NCI-H1436 (cell line): ENCODE results near the gene ITCH.
"Not testable (repeated sequence)": the region's sequence is repeated elsewhere in the genome, so short reads cannot be mapped to it uniquely, and the experiment has no call there.

Source experiments
- DNase-seq: peaks from one replicate; lab custom pipeline; 2025; lab: John Stamatoyannopoulos, UW

ITCH gene

DNA sequence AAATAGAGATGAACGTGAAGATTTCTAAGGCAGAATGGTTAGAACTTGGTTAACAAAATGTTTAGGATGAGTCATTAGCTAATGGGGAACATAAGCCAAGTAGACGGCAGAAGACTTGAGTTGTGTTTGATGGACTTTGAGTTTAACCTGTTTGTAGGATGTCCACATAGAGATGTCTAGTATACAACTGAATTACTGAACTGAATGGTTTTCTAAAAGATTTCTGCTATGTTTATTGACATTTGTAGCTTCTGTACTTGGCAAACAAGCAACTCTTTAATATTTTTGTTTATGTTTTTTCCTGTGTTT, 98.7 kb downstream of the ITCH start:
- no peak for DNase-seq

DNA sequence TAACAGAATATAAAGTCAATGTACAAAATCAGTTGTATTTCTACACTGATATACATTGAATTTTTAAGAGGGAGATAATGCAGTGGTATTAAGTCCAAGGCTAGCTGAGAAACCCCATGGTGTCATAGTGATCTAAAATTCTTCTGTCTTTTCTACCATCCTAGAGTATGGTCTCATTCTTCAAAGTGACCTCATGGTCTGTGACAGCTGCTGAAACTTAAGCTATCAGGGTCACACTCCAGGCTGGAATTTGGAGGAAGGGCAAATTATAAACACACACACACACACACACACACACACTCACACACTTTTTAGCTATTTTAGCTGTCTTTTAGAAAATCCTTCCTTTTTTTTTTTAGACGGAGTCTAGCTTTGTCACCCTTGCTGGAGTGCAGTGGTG, 105.9 kb downstream of the ITCH start:
- DNase-seq, result no peak

DNA sequence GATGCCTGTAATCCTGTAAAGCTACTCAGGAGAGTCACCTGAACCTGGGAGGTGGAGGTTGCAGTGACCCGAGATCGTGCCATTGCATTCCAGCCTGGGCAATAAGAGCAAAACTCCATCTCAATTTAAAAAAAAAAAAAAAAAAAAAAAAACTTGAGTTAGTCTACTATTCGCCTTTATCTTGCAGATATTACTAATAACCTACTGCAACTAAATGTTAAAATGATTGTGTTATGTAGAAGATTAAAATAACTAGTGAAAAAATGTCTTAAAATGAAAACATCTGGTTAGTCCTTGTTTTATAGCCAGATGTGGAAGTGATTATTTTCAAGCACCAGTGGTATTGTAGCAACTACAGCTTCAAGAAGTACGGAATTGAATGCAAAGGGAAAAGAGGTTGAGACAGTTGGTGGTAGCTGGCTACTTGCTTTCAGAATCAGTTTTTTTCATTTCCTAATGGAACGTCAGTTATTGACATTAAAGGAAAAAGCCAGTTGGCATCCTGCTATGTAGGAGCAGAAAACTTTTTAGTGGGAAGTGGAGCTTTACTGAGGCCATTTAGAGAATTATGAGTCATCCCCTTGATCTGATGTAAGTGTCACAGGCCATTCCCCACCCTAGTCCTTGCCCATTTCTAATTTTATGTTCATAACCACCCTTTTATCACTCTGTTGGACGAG, 109.3 kb downstream of the ITCH start:
- no peak for DNase-seq

DNA sequence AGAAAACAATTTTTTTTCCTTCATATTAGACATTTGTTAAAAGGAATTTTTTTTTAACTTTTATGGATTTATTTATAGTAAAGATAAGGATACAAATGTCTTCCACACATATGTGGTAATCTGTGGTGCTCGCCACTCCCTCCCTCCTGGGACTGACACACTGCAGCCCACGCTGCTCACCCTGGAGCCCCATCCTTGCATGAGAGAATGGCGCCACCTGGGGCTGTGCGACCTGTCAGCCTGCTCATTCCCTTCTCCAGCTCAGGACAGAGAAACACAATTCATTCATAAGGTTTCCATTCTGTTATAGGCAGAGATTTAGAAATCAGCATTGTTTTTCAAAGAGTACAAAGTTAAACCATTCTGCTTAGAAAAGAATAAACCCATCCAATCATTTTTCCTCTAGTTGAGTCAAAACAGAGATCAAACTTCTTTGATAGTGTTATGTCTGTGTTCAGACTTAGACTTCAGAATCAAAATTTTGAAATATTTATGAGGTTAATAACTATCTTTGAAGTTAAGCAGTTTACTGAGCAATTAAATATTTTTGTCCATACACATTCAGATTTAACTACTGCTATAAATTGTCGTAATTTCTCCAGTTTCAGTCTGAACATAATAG, 110.3 kb downstream of the ITCH start:
- DNase-seq, result peak; percentile 25

DNA sequence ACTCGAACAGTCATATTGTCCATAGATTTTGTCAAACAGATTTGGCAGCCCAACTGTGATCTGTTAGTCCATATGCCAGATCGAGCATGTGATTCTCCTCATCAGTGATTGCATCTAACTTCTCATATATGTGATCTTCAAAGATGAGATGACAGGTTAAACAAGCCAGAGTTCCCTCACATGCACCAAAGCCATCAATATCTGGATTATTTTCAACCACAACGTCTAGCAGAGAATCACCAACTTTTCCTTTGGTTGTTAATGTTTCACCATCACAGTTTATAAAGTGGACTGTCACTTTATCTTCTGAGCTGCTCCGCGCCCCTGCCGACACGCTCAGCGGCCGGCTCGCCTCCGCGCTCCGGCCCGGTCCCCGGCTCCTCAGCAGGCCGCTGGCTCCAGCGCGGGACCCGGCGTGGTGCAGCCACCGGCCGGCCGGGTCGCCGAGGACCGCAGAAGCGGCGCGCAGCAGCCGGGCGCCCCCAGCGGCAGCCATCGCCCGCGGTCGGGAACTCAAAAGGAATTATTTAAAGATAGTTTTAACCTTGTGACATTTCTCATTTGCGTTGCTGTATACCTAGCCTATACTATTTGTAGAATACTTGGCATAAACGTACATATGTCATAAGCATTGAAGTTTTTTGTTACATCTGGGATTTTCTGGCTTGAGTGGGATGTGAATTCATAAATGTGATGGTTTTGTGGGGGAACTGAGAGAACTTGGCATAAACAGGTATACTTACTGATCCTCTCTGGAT, 113.1 kb downstream of the ITCH start:
- no peak for DNase-seq

DNA sequence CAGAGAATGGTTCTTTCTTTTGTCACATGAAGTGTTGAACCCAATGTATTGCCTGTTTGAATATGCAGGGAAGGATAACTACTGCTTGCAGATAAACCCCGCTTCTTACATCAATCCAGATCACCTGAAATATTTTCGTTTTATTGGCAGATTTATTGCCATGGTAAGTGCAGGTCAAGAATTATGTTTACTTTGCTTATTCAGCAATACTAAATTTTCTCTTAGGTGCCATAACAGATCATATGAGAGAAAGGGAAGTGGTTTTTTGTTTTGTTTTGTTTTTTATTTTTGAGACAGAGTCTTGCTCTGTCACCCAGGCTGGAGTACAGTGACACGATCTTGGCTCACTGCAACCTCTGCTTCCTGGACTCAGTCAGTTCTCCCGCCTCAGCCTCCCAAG, 116.6 kb downstream of the ITCH start:
- no peak for DNase-seq

DNA sequence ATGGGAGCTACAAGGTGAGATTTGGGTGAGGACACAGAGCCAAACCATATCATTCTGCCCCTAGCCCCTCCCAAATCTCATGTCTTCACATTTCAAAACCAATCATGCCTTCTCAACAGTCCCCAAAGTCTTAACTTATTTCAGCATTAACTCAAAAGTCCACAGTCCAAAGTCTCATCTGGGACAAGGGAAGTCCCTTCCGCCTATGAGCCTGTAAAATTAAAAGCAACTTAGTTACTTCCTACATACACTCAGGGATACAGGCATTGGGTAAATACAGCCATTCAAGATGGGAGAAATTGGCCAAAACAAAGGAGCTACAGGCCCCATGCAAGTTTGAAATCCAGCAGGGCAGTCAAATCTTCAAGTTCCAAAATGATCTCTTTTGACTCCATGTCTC, 119.1 kb downstream of the ITCH start:
- not testable (repeated sequence) for DNase-seq

DNA sequence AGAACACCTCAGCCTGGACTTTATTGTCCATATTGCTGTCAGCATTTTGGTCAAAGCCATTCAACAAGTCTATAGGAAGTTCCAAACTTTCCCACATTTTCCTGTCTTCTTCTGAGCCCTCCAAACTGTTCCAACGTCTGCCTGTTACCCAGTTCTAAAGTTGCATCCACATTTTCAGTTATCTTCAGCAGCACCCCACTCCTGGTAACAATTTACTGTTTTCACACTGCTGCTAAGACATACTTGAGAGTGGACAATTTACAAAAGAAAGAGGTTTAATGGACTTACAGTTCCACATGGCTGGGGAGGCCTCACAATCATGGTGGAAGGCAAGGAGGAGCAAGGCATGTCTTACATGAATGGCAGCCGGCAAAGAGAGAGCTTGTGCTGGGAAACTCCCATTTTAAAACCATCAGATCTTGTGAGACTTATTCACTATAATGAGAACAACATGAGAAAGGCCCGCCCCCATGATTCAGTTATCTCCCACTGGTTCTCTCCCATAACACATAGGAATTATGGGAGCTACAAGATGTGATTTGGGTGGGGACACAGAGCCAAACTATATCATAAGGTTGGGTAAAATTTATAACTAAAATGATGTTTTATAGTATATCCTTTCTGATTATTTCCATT, 120.6 kb downstream of the ITCH start:
- not testable (repeated sequence) for DNase-seq

DNA sequence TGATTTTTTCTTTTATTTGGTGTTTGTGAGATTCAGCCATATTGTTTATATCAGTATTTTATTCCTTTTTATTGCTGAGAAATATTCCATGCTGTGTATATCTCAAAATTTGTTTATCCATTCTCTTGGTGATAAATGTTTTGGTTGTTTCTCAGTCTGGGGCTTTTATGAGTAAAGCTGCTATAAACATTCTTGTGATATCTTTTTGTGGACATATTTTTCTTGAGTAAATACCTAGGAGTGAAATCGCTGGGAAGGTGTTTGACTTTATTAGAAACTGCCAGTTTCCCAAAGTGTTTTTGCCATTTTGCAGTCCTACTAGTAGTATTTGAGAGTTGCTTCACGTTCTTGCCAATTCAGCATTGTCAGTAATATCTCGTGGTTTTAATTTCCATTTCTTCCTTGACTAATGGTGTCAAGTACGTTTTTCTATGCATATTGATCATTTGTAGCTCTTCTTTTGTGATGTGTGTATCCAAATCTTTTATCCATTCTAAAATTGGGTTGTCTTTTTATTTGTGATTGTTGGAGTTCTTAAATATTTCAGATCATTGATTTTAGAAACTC, 122.1 kb downstream of the ITCH start:
- DNase-seq, result no peak

DNA sequence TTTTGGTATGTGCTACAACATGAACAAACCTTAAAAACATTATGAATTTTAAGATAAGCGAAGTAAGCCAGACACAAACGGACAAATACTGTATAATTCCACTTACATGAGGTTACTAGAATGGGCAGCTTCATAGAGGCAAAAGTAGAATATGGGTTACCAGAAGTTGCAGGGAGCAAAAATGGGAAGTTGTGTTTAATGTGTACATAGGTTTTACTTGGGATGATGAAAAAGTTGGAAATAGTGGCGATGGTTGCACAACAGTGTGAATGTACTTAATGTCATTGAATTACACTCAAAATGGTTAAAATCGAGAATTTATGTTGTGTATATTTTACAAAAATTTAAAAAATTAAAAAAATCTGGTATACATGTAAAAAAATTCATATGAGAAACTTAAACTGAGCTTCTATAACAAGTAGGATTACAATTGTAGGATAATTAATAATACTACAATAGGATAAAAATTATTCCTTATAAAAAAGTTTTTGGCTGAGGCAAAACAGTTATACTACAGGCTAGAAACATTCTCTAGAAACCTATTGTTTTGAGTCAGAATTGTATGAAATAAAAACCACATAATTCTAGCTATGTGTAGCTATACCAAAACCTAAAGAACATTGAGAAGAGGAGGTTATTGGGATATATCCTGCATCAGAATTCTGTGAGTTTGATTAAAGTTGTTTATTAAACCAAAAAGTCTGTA, 128.3 kb downstream of the ITCH start:
- DNase-seq, result no peak

DNA sequence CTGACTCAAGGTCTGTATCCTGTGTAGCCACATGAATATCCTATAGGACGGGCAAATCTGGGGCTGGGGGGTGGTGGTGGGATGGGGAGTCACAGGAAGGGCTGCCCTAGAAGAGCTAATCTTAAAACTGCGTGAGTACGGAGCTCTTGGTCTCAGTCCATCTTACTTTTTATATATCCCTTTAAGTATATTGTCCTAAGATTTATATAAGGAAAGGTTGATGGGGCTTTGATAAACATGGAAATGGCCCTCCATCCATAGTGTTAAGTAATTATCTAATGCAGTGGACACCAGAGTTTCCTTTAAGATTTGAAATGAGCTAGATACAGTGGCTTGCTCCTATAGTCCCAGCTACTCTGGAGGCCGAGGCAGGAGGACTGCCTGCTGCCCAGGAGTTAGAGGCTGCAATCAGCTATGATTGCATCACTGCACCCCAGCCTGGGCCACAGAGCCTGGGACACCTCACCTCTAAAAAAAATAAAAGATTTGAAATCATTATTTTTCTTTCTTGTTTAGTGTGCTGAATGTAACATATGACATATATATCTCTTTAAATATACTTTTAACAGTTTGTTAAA, 128.9 kb downstream of the ITCH start:
- no peak for DNase-seq

DNA sequence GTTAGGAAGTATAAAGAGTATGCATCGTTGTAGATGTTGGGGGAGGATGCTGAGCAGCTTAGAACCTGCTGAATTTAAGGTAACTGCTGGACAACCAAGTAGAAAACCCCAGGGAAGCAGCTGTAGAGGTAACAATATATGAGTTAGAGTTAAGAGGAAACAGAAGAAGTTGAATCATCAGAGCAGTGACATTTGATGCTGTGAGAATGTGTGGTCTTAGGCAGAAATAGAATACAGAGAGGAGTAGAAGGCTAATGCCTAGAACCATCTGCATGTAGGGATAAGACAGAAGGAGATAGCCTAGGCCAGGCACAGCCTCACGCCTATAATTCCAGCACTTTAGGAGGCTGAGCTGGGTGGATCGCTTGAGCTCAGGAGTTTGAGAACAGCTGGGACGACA, 130.6 kb downstream of the ITCH start:
- no peak for DNase-seq

DNA sequence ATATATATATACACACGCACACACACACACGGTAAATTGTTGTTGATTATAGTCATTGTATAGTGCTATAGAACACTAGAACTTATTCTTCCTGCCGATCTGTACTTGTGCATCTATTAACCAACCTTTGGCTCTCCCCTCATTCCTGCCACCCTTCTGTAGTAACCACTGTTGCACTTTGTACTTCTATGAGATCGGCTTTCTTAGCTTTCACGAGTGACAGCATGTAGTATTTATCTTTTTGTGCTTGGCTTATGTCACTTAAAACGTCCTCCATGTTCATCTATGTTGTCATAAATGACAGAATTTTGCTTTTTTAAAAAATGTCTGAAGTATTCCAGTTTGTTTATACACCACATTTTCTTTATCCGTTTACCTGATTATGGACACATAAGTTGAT, 132.2 kb downstream of the ITCH start:
- DNase-seq, result no peak

DNA sequence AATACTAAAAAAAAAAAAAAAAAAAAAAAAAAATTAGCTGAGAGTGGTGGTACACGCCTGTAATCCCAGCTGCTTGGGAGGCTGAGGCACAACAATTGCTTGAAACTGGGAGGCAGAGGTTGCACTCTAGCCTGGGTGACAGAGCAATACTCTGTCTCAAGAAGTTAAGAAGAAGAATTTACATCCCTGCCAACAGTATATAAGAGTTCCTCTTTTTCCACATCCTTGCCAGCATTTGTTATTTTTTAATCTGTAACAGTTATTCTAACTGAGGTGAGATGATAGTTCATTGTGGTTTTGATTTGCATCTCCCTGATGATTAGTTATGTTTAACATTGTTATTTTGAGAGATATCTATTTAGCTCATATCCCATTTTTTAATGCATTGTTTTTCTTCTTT, 132.8 kb downstream of the ITCH start:
- no peak for DNase-seq

DNA sequence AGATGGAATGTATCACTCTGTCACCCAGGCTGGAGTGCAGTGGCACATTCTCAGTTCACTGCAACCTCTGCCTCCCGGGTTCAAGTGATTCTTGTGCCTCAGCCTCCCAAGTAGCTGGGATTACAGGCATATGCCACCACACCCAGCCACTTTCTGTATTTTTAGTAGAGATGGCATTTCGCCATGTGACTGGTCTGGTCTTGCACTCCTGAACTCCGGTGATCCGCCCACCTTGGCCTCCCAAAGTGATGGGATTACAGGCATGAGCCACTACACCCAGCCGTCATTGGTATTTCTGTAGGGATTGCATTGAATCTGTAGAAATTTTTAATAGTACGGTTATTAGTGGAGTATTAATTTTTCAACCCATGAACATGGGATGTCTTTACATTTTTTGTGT, 134.5 kb downstream of the ITCH start:
- not testable (repeated sequence) for DNase-seq

DNA sequence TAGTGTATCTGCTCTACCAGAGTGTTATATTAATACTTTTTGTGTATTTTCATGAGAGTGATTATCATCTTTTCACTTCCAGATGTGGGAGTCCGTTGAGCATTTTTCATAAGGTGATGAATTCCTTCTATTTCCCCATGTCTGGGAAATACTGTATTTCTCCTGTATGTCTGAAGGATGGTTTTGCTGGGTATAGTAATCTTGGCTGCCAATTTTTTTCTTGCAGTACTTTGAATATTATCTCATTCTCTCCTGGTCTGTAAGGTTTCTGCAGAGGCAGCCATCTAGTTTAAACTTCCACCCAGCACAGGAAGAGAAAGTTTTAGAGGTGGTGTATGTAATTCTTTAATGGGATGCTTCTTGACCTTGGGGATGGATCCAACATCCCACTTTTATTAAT, 137.8 kb downstream of the ITCH start:
- no peak for DNase-seq

DNA sequence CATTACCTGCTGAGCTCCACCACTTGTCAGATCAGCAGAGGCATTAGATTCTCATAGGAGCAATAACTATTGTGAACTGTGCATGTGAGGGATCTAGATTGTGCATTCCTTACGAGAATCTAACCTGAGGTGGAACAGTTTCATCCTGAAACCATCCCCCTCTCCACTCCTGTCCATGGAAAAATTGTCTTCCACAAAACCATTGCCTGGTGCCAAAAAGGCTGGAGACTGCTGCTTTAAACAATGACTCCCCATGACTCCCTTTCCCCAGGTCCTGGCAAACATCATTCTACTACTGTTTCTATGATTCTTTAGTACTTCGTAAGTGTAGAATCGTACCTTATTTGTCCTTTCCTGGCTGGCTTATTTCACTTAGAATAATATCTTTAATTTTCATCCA, 143.4 kb downstream of the ITCH start:
- no peak for DNase-seq

DNA sequence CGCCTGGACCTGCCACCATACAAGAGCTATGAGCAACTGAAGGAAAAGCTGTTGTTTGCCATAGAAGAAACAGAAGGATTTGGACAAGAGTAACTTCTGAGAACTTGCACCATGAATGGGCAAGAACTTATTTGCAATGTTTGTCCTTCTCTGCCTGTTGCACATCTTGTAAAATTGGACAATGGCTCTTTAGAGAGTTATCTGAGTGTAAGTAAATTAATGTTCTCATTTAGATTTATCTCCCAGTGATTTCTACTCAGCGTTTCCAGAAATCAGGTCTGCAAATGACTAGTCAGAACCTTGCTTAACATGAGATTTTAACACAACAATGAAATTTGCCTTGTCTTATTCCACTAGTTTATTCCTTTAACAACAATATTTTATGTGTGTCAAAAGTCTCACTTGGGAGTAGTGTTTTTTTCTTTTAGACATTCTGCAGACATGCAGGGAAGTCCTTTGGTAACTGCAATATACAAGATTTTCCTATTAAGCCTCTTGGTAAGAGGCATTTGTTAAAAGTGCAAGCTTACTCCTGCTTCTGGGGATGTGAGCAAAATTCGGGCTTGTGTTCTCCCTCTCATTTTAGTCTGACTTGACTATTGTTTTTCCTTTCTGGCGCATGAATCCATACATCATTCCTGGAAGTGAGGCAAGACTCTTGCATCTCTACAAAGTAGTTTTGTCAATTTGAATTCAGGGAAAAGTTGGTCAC, 144.8 kb downstream of the ITCH start:
- no peak for DNase-seq

DNA sequence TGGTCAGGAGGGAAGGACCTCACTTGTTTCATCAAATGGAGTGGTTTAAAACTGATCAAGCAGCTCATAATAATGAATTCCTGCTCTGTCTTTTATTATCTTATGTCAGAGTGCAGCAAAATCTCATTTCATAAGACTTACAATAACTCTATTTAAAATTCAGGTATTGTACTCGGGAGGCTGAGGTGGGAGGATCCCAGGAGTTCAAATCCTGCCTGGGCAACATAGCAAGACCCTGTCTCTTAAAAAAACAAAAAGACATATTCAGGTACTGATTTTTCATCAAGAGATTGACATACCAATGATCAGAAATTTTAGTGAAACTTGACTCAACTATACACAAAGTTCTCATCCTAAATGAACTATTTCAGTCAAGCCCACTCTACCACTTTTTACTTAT, 147.5 kb downstream of the ITCH start:
- DNase-seq, result no peak

DNA sequence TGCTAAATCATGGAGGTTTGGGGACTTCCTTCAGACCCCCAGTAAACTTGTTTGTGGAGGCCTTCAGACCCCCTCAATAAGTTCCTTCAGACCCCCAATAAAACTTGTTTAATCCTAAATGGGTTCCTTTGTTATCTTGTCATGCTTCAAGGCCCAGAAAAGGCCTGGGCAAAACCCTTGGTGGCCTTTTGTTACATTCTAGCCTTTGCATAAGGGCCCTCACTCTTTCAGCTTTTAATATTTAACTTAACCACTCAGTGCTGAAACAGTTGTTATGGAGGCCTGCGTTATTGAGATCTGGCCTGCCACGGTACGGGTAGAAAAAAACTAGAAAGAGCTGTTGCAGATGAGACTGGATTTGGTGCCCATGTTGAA, 148.8 kb downstream of the ITCH start:
- no peak for DNase-seq

DNA sequence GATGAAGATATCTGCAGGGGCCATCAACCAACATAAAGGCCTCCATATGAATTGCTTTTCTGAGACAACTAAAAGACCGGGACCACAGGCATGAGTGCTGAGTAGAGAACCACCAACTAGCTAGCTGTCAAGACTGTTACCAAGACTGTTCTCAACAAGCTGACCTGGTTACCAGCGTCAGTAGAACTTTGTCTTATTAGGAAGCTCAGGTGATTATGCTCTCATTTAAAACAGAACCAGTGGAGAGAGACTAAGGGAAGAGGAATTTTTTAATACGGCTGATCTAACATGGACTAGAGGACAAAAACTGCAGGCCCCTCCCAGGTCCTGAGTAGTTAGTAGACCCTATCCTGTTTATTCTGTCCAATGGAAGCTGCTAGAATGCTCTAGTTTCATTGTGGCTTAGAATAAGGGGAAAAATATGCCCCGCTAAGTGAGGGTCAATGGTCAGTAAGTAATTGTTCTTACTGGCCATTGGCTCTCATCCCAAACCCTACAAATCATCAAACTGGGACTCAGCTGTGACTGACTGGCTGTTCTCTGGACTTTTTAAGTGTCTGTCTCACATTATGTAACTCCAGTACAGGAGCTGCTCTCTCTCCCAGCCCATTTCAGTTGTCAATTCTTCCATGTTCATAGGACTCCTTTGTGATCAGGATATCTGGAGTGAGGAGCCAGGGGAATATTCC, 149.3 kb downstream of the ITCH start:
- no peak for DNase-seq
